HCT116 (cell line): ENCODE results near the gene ZNF317. TPM values are rescaled to one million over a fixed set of nuclear protein-coding genes. Genes with fewer than 3 reads are reported as not detected.
"Not testable (repeated sequence)": the region's sequence is repeated elsewhere in the genome, so short reads cannot be mapped to it uniquely, and the experiment has no call there.

Experiments
- ATAC-seq: fragments of 200-7000 bp; cut with Tn5 transposase; 2 replicates; pipeline ENCODE4 v1.9.1; 2020; ENCODE audit warnings: mild to moderate bottlenecking, moderate library complexity
- BruUV-seq: library from RNA; stranded (reverse); fragments of 400-500 nt; replicated peaks from 2 replicates; lab custom pipeline; 2021; lab: Mats Ljungman, UMichigan
- CTCF ChIA-PET: fragments of 300-600 bp; sonication (Branson Sonifier 250); formaldehyde crosslinking; loops from one replicate; lab custom pipeline; 2021; ENCODE audit warnings: antibody characterized with exemption; lab: Charles Lee
- POLR2A ChIA-PET: fragments of 300-600, 350-600 bp; sonication (Branson Sonifier 250); formaldehyde crosslinking; loops from one replicate; lab custom pipeline; 2021; ENCODE audit warnings: antibody characterized with exemption; lab: Charles Lee
- RAD21 ChIA-PET, 2 experiments: fragments of 300-600 bp; sonication (Branson Sonifier 250); formaldehyde crosslinking; loops; one replicate each; lab custom pipeline; 2023; ENCODE audit warnings: low total read pairs in 2 of 2; ENCODE audit not compliant: uncharacterized antibody in 2 of 2, unreplicated experiment in 2 of 2, low non-redundant PET in 1 of 2; lab: Charles Lee
- DNase-seq: peaks from one replicate; pipeline ENCODE4 v3.0.0-alpha.2; 2010; ENCODE audit warnings: low read depth, low spot score
- H2AFZ ChIP-seq: fragments of 200-600 bp; shearing (Covaris generic), sonication (generic); 2 replicates; pipeline ENCODE4 v1.6.1; 2017; ENCODE audit warnings: low read depth, mixed run types, mixed read lengths, antibody characterized with exemption, low read length; ENCODE audit not compliant: poor library complexity, severe bottlenecking
- H3K27ac ChIP-seq: 2 replicates; pipeline ENCODE4 v1.5.1; 2012; ENCODE audit warnings: low read depth, low read length
- H3K27me3 ChIP-seq: fragments of 200-600 bp; sonication (generic); 2 replicates; pipeline ENCODE4 v1.6.1; 2016; ENCODE audit warnings: mixed run types, low read length, mixed read lengths; ENCODE audit not compliant: insufficient read depth
- H3K36me3 ChIP-seq, 2 experiments: fragments of 200-500 bp in 1 of 2; fragments of 200-600 bp in 1 of 2; sonication (Bioruptor generic) in 1 of 2; sonication (generic) in 1 of 2; 2 replicates each; pipeline versions ENCODE4 v1.5.1 to v1.6.1; 2014 to 2016; ENCODE audit warnings: low read length in 2 of 2, inconsistent platforms in 1 of 2, mixed read lengths in 1 of 2, mixed run types in 1 of 2; ENCODE audit not compliant: insufficient read depth in 2 of 2, control insufficient read depth in 1 of 2
- H3K4me1 ChIP-seq, 2 experiments: fragments of 200-600 bp in 1 of 2; sonication (generic) in 1 of 2; 2 replicates each; pipeline versions ENCODE4 v1.5.1 to v1.6.1; 2012 to 2017; ENCODE audit warnings: low read length in 2 of 2, inconsistent platforms in 1 of 2, mild to moderate bottlenecking in 1 of 2, mixed read lengths in 1 of 2, mixed run types in 1 of 2, moderate library complexity in 1 of 2; ENCODE audit not compliant: insufficient read depth in 2 of 2, control insufficient read depth in 1 of 2
- H3K4me2 ChIP-seq: fragments of 200-600 bp; sonication (generic); 2 replicates; pipeline ENCODE4 v1.6.1; 2017; ENCODE audit warnings: mixed run types, low read length, mixed read lengths
- H3K4me3 ChIP-seq, 2 experiments: fragments of 200-600 bp in 1 of 2; sonication (generic) in 1 of 2; replicated peaks in 1 of 2; 2 replicates each; pipeline ENCODE4 v1.5.1; 2011 to 2016; ENCODE audit warnings: low read length in 2 of 2, control low read depth in 1 of 2, low read depth in 1 of 2, mild to moderate bottlenecking in 1 of 2, mixed read lengths in 1 of 2, mixed run types in 1 of 2
- H3K79me2 ChIP-seq: fragments of 200-600 bp; sonication (generic); 2 replicates; pipeline ENCODE4 v1.6.1; 2017; ENCODE audit warnings: mild to moderate bottlenecking, mixed run types, low read length, moderate library complexity, mixed read lengths; ENCODE audit not compliant: insufficient read depth
- H3K9ac ChIP-seq: fragments of 200-600 bp; sonication (generic); 2 replicates; pipeline ENCODE4 v1.6.1; 2016; ENCODE audit warnings: low read length, mixed read lengths
- H3K9me2 ChIP-seq: fragments of 200-600 bp; sonication (generic), shearing (Covaris generic); 2 replicates; pipeline ENCODE4 v1.6.1; 2017; ENCODE audit warnings: mixed run types, mild to moderate bottlenecking, moderate library complexity; ENCODE audit not compliant: insufficient read depth
- H3K9me3 ChIP-seq, 2 experiments: fragments of 200-500 bp in 1 of 2; fragments of 200-600 bp in 1 of 2; sonication (Bioruptor generic) in 1 of 2; sonication (generic) in 1 of 2; 2 replicates each; pipeline ENCODE4 v1.6.1; 2014 to 2017; ENCODE audit warnings: low read length in 2 of 2, mixed read lengths in 2 of 2, inconsistent platforms in 1 of 2, low read depth in 1 of 2, mild to moderate bottlenecking in 1 of 2, mixed run types in 1 of 2, moderate library complexity in 1 of 2; ENCODE audit not compliant: control insufficient read depth in 1 of 2, insufficient read depth in 1 of 2
- H4K20me1 ChIP-seq: fragments of 200-600 bp; sonication (generic), shearing (Covaris generic); 2 replicates; pipeline ENCODE4 v1.6.1; 2017; ENCODE audit warnings: mixed run types, mild to moderate bottlenecking, moderate library complexity; ENCODE audit not compliant: insufficient read depth
- EGR1 ChIP-seq: IDR thresholded peaks from 2 replicates; pipeline ENCODE4 v1.6.1; 2012; ENCODE audit warnings: low read depth
- EZH2phosphoT487 ChIP-seq: fragments of 200-600 bp; IDR thresholded peaks from 2 replicates; pipeline ENCODE4 v1.6.1; 2018; ENCODE audit warnings: antibody characterized with exemption, borderline replicate concordance
- MAX ChIP-seq: IDR thresholded peaks from 2 replicates; pipeline ENCODE4 v1.6.1; 2012
- POLR2AphosphoS5 ChIP-seq: IDR thresholded peaks from 2 replicates; pipeline ENCODE4 v1.6.1; 2011; ENCODE audit warnings: mild to moderate bottlenecking, low read depth, low read length, moderate library complexity
- SIN3A ChIP-seq: IDR thresholded peaks from 2 replicates; pipeline ENCODE4 v1.6.1; 2012; ENCODE audit warnings: low read depth
- TCF7L2 ChIP-seq: IDR thresholded peaks from 2 replicates; pipeline ENCODE4 v1.7.0; 2011; ENCODE audit warnings: borderline replicate concordance, inconsistent platforms; ENCODE audit not compliant: insufficient read depth, insufficient read length; ENCODE audit errors: extremely low read depth
- intact Hi-C: fragments of 100-400 bp; cut with micrococcal nuclease; formaldehyde crosslinking; loops from 2 replicates; pipeline ENCODE4 v1.10.0; 2022
- total RNA-seq: library from RNA; stranded (reverse); gene quantifications from one replicate; pipeline ENCODE4 v1.2.1, GENCODE V29; 2021; ENCODE audit not compliant: unreplicated experiment
- TF ChIP-seq, protein P1 (sequence below): IDR thresholded peaks from 2 replicates; pipeline ENCODE4 v1.6.1; 2011; ENCODE audit warnings: mild to moderate bottlenecking, low read length, moderate library complexity; ENCODE audit not compliant: insufficient replicate concordance; ENCODE audit errors: extremely low read depth

The ZNF317 gene
- total RNA-seq, 1 experiment from 2014 or later: 39.8 TPM

GRCh38 chr19:9189535-9189934 is 49.3 kb downstream of the ZNF317 start:
- Histone ChIP-seq H4K20me1 (no peaks in the 10 kb centered on the region), H3K4me1 (no peaks in the 10 kb centered on the region), H3K79me2 (no peaks in the 10 kb centered on the region), H3K4me2 (no peak overlapping the region), H3K36me3 (no peaks in the 10 kb centered on the region), H3K9me3 (no peaks in the 10 kb centered on the region), H3K27ac (no peak overlapping the region), H3K4me3 (no peak overlapping the region), H3K9me2 (no peaks in the 10 kb centered on the region), H3K9ac (no peak overlapping the region), H2AFZ (no peak overlapping the region), H3K27me3 (no peaks in the 10 kb centered on the region)
- ChIA-PET CTCF (no interaction called here), POLR2A (no interaction called here)
- DNase-seq (no peak), ATAC-seq (no peak)
- BruUV-seq: no TSS peak
- intact Hi-C loops: no loop called here
- TF ChIP-seq EGR1 (no peak), POLR2AphosphoS5 (no peak), TCF7L2 (no peak), EZH2phosphoT487 (no peak), MAX (no peak), SIN3A (no peak)
- TF ChIP-seq, protein P1, sequence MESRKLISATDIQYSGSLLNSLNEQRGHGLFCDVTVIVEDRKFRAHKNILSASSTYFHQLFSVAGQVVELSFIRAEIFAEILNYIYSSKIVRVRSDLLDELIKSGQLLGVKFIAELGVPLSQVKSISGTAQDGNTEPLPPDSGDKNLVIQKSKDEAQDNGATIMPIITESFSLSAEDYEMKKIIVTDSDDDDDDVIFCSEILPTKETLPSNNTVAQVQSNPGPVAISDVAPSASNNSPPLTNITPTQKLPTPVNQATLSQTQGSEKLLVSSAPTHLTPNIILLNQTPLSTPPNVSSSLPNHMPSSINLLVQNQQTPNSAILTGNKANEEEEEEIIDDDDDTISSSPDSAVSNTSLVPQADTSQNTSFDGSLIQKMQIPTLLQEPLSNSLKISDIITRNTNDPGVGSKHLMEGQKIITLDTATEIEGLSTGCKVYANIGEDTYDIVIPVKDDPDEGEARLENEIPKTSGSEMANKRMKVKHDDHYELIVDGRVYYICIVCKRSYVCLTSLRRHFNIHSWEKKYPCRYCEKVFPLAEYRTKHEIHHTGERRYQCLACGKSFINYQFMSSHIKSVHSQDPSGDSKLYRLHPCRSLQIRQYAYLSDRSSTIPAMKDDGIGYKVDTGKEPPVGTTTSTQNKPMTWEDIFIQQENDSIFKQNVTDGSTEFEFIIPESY: no peak
- TF ChIP-seq, all 23 proteins: peak for 0
- RAD21 ChIA-PET: no interaction called here

DNA sequence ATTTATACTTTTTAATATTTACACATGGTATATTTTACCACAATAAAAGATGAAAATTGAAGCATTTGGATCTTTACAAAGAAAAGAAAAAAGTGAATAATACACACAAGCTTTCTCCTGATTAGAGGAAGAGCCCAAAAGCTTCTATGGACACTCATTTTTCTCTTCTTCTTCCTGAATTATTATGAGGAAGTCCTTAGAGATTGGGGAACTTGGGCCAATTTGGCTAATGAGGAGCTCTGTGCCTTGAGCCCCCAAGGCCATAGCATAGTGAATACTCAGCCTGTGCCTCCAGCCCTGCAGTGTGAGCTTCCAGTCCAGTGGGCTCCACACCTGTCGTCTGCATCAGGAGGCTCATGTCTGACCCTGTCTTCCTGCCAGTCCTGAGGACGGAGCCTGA is 57.8 kb downstream of the ZNF317 start:
- H2AFZ ChIP-seq, ATAC-seq, CTCF ChIA-PET, H3K9me3 ChIP-seq, H3K4me2 ChIP-seq, H3K36me3 ChIP-seq, DNase-seq, H3K79me2 ChIP-seq, H4K20me1 ChIP-seq, H3K4me1 ChIP-seq, POLR2A ChIA-PET, H3K4me3 ChIP-seq, H3K27ac ChIP-seq, intact Hi-C loops, BruUV-seq, H3K9ac ChIP-seq, H3K9me2 ChIP-seq, RAD21 ChIA-PET, H3K27me3 ChIP-seq: not testable (repeated sequence)
